ENCODE results near the gene TSPAN1. TPM values are rescaled to one million over a fixed set of nuclear protein-coding genes. Genes with fewer than 3 reads are reported as not detected.

TSPAN1 gene, protein sequence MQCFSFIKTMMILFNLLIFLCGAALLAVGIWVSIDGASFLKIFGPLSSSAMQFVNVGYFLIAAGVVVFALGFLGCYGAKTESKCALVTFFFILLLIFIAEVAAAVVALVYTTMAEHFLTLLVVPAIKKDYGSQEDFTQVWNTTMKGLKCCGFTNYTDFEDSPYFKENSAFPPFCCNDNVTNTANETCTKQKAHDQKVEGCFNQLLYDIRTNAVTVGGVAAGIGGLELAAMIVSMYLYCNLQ
- not detected for total RNA-seq

DNA sequence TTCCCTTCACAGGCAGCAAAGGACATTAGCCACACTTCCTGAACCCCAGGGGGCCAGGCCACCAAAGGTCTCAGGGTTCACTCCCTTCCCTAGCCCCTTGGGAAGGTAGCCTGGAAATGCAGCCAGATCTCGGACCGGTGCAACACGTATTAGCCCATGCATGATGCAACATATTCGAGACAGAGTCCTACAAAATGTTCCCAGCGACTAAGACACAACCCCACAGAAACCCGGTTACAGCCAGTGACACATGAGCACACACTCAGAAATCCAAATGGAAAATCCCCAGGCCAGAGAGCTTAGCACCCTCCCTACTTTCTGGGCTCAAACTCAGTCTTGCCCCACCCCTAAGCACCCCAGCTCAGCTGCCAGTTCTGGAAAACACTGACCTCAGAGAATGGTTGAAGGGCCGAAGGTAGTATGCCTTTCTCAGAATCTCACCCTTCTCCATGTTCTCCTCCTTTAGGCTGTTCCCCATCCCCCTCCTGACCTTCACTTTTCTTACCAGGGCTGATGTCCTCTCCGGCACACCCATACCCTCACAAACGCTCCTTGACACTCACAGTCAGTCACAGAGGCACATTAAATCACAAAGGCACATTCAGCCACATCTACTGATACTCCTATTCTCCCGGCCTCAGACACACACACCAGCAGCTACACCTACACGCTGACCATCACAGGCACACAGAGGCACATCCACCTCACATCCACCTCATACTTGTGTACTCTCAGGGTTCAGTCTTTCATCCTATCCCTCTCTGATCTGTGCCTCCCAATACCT, at the start of gene TSPAN1:
Gene TSPAN1, plus strand, starts transcription at position 640 of the 784 bp plus-strand sequence. CDS start 6,021 bp downstream, outside the sequence.
- CTCF ChIA-PET: interaction anchor here (1.5 kb wide), 1 partner anchor 138 kb away, joined by 4 read pairs; no protein-coding TSS in a partner anchor
- POLR2A ChIA-PET: no interaction called here

DNA sequence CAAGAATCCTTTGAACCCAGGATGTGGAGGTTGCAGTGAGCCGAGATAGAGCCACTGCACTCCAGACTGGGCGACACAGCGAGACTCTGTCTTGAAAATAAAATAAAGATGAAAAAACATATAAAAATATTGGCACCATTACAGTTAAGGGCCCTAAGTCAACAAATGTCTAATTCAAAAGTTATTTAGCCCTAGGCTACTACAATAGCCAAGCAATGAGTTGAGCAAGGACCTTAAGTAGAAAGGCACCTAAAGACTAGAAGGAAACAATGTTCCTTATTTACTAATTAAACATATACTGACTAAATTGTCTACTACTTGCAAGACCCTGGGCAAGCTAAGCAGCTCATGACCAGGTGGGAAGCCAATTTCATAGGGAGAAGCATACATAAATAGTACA, 46.5 kb upstream of the TSPAN1 start:
- CTCF ChIA-PET: no interaction called here
- POLR2A ChIA-PET: no interaction called here

DNA sequence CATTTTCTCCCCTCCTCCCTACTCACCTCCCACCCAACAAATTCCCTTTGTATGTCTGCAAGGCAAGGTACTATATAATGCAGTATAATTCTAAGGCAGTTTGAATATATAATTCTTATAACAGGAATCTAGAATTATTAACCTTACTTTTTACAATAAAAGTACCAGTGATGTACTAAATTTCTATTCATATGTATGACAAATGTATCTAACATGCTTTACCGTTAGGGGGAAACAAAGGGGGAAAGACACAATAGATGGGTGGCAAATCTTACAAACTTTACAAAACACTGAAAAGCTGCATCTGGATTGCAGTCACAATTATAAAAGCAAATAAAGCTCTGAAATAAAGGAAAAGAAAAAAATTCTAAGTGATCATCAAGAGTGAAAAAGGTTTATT, 44.8 kb upstream of the TSPAN1 start:
- POLR2A ChIA-PET: no interaction called here

DNA sequence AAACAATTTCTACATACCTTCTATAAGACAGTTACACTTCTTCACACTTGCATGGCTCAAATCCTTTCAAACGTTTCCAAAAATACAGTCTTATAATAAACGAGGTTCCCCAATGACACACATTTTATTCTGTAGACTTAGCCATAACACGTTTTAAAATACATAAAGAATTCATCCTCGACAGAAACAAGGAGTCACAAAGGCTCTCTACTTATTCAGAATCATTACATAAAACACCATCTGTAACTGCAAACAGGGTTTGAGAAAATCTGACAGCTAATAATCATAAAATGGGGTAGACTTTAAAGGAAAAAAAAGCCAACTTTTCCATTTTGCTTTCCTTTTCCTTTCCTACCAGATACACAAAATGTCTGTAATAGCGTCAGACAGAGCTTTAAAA, 44.3 kb upstream of the TSPAN1 start:
- ChIA-PET CTCF (no interaction called here), POLR2A (no interaction called here)

More for the DNA sequence above, 44.8 kb upstream of the TSPAN1 start:
- CTCF ChIA-PET: no interaction called here

DNA sequence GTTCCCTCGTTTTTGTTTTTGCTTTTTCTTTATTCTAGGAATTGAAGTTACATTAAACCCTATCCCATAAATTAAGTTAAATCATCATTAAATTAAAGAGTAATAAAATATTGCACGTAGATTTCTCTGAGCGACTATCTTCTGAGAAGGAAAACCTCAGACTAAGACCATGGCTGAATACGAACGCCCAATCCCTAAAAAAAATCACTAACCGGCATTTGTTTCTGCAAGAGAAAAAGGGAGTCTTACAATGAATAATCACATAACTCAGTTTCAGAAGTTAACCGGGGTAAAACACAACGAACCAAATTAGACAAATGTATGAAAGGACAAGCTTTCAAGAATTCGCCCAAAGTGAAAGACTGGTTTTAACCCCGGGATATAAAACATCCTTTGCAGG, 43.8 kb upstream of the TSPAN1 start:
- CTCF ChIA-PET: interaction anchor here (0.7 kb wide), 1 partner anchor 69 kb away, joined by 3 read pairs; no protein-coding TSS in a partner anchor
- POLR2A ChIA-PET: no interaction called here

DNA sequence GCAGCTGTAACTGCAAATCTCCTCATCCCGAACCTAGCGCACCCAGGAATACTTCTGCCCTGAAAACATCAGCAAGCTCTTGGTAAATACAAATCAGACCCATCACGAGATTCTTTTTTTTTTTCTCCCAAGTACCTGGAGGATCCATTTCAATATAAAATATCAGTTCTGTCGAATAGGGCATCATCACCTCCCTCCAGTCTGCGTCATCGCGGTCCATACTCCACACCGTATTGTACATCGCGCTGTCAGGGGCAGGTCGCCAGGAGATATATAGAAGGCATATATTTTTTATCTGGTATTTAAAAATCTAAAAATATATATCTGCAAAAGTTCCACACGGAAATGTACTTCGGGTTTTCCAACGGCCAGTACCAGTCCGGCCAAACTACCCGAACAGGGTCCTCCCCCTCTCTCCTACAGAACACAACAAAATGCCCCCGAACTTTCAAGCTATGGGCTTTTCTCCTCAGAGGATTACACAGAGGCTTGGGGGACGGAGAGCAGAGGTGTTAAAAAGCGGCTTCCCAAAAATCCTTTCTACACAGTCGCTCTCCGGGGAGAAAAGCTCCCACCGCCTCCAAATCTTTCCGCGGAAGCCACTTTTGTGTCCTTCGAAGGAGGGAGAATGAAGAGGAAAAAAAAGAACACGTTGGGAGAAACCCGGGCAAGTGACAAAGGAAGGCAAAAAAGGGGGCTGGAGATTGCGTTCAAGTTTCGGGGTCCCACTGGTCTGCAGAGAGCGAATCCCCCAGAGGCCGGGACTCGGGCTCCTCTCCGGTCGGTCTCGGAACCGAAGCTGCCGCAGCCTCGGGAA, 43.0 kb upstream of the TSPAN1 start:
- POLR2A ChIA-PET: no interaction called here
- CTCF ChIA-PET: interaction anchor here (0.7 kb wide), 1 partner anchor 68 kb away, joined by 3 read pairs; no protein-coding TSS in a partner anchor

DNA sequence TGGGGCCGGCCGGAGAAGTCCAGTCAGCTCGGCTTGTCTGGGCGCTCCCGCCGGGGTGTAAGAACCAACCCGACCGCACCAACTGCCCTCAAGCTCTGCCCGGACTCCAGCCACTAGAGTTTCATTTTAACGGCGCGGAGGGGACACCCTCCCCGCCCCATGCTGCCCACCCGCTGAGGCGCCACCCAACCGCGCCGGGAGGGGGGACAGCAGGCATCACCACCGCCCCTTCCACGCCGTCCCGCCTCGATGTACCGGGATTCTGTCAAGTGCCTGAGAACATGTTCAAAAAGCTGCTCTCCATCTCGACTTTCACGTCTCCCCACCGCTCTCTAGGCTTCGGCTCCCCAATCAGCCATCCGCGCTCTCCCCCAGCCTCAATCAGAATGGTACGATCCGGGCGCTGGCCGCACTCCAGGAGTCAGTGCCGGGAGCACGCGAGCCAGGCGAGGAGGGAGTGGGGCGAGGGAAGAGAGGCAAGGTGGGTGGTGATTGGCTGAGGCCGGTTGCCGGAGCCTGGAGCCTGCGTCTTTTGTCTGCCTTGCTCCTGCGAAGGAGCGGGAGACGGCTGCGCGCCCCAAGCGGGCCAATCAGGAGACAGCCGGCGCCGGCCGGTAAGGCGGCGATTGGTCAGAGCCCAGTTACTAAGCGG, 42.2 kb upstream of the TSPAN1 start, which contains the start of gene PIK3R3:
Gene PIK3R3, minus strand, starts transcription at position 101 of the 652 bp plus-strand sequence. CDS start 677 bp downstream, outside the sequence.
- ChIA-PET POLR2A (interaction anchor here (0.6 kb wide), 1 partner anchor 303 kb away, joined by 4 read pairs; no protein-coding TSS in a partner anchor), CTCF (no interaction called here)

DNA sequence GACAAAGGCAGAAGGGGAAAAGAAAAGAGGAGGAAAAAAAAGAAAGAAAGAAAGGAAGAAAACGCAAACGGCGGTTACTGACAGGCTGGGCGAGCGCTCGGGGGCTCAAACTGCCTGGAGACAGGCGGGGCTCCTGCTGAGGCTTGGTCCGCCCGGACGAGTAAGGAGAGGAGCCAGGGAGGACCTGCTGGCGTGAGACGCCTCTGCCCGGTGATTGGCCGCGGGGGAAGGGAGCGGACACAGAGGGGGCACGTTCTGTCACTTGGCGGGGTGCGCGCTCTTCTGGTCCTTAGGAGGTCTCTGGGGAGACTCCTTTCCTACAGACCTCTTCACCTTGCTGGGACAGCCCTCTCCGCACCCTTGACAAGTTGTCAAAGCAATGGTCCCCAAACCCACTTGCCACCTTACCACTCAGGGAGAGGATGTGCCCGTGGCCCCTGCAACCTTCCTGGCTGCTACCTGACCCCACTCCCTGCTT, 41.7 kb upstream of the TSPAN1 start:
- ChIA-PET CTCF (no interaction called here), POLR2A (interaction anchor here (0.6 kb wide), 1 partner anchor 303 kb away, joined by 4 read pairs; no protein-coding TSS in a partner anchor)

DNA sequence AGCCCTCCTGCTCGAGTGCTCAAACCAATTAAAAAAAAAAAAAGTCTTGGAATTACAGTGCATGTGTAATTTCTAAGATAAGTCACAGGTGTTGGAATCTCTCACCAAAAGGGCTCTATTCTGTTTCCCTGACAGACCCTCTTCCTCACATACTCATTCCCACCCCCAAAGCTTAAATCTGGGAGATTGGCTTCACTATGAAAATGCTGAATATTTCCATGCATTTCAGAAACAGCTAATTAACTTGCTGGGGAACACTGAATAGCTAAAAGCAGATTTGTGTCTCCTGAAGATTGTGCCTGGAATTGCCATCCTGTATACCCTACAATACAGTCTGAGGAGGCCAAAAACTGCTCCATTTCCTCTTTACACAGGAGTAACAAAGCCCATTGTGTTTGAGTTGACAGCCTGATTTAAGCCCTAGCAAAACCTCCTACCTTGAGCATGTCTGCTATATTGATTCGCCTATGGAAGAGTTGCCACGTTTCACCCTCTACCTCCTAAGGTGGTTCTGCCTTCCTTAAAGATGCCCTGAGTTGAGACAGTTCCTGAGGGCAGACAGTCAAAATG, 41.0 kb upstream of the TSPAN1 start:
- POLR2A ChIA-PET: no interaction called here

DNA sequence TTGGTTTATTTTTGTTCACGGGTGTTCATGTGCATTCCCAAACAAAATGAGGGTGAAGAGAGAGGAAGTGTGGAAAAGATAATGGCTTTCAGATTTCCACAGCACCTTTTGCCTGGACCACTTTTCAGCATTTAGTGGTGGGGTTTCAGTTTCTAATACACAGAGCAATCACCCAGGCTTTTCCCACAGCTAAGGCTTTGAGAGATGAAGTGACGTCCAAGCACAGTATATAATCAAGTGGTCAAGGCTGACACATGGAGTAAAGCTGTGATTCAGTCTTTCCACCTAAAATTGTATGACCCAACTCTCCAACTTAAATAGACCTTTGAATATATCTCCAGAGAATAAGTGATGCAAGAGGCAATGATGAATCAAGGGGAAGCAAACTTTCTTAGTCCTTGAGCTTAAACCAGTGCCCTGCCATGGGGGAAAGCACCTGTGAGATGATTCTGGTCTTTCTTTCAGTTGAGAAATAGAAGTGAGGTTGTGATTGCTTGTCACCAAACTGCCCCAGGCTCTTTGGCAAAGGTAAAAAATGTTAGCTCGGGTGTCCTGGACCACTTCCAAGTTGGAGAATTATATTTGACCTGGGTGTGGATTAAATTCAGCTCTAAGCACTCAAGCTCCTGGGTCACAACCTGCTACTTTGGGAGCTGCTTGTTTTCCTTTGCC, 40.1 kb upstream of the TSPAN1 start:
- ChIA-PET CTCF (interaction anchor here (0.6 kb wide), 1 partner anchor 100 kb away, joined by 5 read pairs; no protein-coding TSS in a partner anchor), POLR2A (no interaction called here)

More for the DNA sequence above, 41.0 kb upstream of the TSPAN1 start:
- CTCF ChIA-PET: no interaction called here

DNA sequence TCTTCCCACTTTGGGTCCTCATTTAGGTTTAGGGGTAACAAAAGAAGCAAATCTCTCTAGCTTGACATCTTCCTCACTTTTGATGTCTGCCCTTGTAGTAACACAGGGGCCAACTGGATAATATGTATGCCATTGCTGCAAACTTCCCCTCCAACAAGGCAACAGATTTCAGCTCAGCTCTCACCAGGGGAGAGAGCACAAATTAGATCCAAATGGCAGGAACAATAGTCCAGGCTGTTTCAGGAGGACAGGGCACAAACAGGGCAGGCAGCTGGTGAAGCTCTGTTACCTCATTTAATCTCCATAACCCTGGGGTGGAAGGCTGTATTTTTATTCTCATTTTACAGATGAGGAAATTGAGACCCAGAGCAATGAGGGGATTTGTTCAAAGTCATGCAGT, 38.2 kb upstream of the TSPAN1 start:
- CTCF ChIA-PET: no interaction called here
- POLR2A ChIA-PET: no interaction called here

DNA sequence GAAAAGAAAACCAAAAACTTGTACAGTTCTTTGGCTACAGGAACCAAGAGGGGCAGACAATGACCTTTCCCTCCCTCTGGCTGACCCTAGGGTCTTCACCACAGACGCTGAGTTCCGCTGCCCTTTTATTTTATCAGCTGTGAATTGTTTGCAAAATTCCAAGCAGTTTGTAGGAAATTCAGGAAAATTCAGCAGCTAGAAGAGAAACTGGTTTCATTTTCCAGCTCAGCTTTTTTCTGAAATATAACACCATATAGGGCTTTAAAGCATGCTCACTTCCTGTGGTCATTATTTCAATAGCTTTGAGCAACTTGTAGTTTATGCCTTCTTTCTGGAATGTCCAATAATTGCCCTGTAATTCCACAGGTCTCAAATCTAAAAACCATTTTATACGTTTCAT, 37.0 kb upstream of the TSPAN1 start:
- POLR2A ChIA-PET: interaction anchor here (0.6 kb wide), 1 partner anchor 28 kb away, joined by 3 read pairs; no protein-coding TSS in a partner anchor

DNA sequence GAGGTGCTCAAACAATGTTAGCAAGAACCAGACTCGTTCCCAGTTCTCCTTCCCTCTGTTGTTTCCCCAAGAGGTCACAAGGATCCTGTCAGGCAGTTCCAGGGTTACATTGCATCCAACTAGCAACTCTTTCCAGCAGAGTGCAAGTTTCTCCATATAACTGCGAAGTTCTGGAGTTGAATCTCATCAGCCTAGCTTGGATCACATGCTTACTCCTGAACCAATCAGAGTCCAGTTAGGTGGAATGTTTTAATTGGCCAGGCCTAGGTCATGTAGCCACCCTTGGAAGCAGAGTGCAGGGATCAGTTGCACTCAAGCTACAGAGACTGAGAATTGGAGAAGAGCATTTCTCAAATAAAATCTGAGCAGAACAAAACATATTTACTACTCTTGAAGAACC, 26.6 kb upstream of the TSPAN1 start:
- ChIA-PET CTCF (no interaction called here), POLR2A (no interaction called here)

More for the DNA sequence above, 37.0 kb upstream of the TSPAN1 start:
- CTCF ChIA-PET: interaction anchor here (0.9 kb wide), 1 partner anchor 86 kb away, joined by 3 read pairs; no protein-coding TSS in a partner anchor

DNA sequence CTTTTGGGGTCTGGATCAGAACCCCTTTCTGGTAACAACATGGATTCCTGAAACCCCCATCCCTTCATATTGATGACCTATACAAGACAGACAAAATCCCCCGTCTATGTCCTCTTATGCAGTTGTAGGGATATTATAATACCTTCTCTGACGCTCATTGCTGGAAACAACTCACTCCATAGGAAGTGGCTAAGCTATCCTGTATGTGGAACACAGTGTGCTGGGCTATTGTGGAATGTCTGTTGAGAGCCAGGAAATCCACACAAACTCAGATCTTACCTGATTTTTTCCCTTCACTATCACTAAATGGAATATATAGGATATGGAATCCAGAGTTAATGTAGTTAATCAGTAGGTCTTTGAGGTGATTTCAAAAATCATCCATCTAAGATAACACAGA, 24.8 kb upstream of the TSPAN1 start:
- POLR2A ChIA-PET: no interaction called here
- CTCF ChIA-PET: no interaction called here

DNA sequence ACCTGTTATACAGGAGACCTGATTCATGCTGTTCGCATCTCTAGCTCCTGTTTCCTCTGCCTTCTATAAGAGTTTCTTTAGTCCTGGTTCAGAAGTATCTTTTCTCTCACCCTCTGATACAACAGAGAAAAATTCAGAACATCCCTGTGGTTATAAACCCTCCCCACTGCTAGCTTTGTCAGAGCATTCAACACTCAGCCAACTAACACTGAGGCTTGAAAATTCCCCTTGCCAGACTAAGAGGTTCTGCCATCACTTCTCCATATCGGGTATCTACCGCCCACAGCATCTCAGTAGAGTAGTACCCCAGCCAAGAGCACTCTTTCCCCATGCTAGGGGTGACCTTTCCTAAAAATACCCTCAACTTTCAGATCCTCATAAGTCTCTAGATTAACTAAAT, 22.9 kb upstream of the TSPAN1 start:
- ChIA-PET CTCF (no interaction called here), POLR2A (no interaction called here)

DNA sequence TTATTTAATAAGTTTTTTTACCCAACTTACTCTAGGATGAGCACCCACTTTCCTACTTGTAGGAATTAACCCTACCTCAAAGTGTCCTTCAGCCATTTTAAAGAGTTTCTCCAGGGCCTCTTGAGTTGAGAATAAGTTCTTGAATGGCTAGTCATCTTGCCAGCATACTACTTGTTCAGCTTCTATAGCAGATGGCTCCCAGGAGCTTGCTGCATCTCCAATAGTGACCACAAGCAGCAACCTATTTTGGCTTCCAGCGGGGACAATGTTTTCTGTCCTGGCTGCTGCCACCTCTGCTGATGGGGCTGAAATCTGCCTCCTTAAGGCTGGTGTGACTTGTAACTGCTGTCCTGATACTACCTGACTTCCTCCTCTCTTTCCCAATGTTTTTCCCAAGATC, 21.7 kb upstream of the TSPAN1 start:
- ChIA-PET CTCF (no interaction called here), POLR2A (no interaction called here)

DNA sequence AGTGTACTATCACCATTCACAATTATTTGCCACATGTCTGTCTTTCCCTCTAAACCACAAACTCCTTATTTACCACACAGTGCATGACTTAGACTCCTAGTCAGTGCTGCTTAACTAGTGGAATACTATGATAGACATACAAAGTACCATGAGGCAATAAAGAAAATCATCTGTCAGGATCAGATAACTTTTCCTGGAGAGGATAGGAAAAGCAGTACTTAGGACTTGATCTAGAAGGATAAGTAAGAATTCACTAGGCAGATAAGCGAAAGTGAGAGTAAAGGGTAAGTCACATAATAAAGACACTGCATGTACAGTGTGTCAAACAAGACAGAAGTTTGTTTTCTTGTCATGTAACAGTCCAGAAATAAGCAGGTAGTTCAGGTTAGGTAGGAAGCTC, 21.2 kb upstream of the TSPAN1 start:
- ChIA-PET CTCF (no interaction called here), POLR2A (interaction anchor here (0.5 kb wide), 1 partner anchor 12 kb away, joined by 7 read pairs; no protein-coding TSS in a partner anchor)

DNA sequence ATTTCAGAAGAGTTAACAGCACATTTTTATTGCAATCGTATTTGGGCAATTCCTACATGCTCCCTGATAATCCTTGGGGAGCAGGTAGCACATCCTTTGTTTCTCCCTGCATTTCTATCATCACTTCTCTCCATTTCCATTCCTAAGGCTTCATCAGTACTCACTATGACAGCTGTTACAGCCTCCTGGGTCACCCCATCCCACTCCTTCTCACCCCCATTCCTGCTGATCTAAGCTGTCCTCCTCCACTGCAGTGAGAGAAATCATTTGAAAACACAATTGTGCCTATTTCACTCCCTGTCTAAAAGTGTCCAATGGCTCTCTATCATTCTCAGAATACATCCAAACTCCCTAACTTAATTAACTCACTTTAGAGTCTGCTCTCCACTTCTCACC, 17.0 kb upstream of the TSPAN1 start:
- ChIA-PET POLR2A (no interaction called here), CTCF (interaction anchor here (1.0 to 1.8 kb wide), 2 partner anchors 23 to 65 kb away, joined by 3 to 9 read pairs; no protein-coding TSS in a partner anchor)

All from activated CD8-positive, alpha-beta memory T cell treated with anti-CD3 and anti-CD28 coated beads for 36 hours (primary cell).